Inferior parietal cortex (tissue), 1 donor: Measurements from ENCODE around the gene DHX38.
A peak's percentile ranks its signal among the peaks of the same experiment; 100 is the strongest.

Source experiments
- DNase-seq: peaks from one replicate; pipeline ENCODE4 v3.0.0-alpha.2; 2016; ENCODE audit errors: extremely low spot score

DHX38 gene

DNA sequence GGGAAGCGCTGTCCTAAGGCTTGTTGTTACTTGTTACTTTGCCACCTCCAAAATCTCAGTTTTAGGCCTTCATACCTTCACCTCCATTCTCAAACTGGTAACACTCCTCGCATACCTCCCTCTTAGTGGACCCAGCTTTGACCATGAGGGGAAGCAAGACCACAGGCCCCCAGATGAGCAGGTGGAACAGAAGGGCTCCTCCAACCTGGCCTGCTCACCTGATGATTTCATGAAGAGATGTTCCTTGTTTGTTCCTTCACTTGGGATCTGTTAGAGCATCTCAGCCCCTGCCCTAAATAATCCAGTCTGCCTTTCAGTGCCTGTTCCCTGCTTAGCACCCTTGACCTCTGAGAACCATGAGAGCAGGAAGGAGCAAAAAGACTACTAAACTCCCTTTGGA lies 28.7 kb downstream of the DHX38 start:
- no peak for DNase-seq

DNA sequence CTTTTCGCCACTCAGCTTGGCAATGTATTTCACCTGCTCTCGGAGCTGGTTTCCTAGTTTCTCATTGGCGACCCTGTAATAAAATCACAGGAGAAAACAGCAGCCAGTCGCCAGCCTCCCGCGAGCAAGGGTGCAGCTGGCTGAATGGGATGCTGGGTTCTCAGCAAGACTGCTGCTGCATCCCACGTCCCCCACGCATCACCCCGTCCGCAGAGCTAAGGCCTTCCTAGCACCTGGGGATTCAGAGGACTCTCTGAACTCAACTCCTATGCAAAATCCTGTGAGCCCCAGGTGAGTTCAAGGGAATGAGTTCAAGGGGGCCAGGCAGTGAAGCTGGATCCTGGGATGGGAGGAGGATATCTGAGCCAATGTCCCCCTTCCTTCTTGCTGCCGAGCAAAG lies 29.3 kb downstream of the DHX38 start:
- DNase-seq, result no peak

DNA sequence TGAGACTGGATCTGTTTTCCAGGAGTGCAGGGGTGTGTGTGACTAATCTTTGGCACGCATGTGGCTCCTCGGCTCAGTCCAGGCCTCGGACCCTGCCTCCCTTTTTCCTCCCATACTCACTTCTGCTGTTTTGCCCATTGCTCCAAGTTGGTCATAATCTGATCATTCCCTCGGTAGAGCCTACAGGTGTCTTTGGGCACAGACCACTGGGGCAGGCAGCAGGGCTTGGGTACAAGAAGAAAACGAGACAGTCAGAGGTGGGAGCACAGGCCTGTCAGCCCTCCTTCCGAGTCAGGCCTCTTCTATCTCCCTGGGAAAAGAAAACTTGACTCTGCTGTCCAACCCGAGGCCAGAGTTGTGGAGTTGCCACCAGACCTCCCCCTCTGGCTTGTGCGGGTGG lies 29.8 kb downstream of the DHX38 start:
- DNase-seq, result no peak

DNA sequence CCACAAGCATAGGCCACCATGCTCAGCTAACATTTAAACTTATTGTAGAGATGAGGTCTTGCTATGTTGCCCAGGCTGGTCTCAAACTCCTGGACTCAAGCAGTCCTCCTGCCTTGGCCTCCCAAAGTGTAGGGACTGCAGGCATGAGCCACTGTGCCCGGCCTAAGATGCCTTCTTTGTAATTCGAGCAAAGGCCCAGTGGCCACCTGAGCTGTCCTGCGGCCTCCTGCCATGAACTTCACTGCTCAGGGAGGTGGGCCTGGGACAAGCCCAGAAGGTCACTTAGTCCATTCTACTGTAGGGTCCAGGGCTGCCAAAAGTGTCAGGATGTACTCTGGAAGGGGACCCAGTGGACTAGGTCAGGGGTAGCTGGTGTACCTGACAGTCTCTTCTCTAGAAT lies 30.5 kb downstream of the DHX38 start:
- no peak for DNase-seq

DNA sequence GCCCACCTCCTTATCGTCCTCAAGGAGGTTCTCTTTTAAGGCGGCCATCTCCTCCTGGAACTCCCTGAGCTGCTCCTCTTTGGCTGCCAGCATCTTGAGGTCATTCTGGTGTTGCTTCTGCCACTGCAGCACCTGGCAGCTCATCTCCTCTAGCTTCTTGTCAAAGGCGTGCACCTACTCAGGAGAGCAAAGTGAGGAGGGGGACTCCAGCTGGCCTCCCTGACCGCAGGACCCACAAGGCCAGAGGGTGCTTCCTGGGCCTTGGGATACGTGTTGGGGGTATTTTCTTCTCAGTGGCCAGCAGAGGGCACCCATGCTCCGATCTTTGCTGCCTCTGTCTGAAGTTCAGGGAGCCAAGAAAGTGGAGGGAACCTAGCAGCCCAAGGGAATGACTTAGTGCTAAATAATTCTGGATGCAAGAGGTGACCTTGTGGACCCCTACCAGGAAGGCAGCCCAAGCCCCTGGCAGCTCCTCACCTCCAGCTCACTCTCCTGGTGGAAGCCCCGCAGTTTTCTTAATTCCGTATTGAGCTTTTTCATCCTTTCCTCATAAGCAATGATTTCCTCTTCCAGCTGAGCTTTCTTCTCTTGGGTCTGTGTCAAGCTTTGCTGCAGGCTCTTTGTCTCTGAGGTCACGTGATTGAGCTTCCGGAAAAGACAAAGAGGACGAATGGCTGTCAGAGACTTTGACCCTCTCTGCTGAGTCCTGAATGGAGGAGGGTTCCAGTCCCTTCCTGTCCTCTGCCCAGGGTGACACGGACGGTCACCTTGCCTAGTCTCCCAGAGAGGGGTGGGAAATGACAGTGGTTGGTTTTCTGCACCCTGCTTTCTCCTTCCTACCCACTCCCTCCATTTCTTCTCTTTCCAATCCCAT lies 31.4 kb downstream of the DHX38 start:
- peak; percentile 85 for DNase-seq

DNA sequence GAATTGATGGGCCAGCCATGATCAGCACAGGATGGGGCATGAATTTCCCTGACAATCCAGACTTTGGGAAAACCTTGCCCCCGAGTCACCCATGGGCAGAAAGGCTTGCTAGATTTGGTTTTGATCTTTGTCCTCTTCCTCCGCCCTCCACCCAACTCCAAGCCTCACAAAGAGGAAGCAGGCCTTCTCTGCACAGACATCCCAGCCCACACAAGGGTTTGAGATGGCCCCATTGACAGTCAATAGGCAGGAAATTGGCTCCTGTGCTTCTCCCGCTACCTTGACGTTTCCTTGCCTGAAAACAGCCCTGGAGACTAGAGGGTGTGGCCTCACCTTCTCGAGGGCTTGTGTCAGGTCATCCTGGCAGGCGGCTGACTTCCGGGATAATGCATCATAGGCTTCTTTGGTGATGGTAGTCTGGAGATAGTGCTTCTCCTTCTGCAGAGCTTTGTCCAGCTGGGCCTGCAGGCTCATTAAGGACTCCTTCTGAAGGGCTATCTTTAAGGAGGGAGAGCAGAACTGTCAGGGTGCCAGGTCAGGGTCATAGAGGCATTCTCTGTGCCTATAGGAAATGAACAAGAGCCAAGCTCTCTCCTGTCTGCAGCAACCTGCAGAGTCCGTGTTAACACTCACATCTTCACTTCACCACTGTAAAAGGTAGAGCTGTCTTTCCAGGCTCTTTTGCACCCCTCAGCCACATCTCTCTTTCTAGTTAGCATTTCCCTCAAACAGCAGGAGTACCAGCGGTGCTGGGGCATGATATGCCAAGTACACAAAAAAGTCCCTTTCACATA lies 32.2 kb downstream of the DHX38 start:
- no peak for DNase-seq

DNA sequence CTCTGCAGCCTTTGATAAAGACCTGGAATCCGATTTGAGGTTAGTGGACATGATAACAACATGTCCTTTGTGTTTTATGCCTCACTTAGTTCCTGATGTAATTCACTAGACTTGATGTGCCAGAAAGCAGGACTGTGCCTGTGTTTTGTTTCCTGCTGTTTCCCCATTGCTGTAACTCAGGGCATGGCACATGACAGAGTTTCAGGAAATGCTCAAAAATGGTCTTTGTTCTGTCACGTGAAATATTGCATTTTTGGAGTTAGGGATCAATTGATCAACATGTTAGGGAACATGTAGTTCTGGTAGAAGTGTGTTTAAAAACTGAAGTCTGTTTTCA lies 32.8 kb downstream of the DHX38 start:
- no peak for DNase-seq

DNA sequence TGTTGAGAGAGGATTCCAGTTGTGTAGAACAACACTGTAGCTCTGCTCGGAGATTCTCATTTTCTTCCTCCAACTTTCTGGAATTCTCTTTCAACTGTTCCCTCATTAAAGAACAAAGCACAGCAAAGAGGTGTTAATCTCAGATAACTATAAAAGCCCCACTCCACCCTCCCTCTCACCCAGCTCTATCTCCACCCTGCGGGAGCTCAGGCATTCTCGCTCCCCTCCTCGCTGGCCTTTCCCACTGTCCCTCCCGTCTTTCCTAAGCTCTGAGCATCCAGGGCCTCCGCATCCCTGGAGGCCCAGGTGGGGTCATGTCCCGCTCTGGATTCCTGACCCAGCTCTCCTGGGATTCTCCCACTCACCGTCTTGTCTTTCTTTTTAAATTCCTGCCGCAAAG lies 35.1 kb downstream of the DHX38 start:
- no peak for DNase-seq

DNA sequence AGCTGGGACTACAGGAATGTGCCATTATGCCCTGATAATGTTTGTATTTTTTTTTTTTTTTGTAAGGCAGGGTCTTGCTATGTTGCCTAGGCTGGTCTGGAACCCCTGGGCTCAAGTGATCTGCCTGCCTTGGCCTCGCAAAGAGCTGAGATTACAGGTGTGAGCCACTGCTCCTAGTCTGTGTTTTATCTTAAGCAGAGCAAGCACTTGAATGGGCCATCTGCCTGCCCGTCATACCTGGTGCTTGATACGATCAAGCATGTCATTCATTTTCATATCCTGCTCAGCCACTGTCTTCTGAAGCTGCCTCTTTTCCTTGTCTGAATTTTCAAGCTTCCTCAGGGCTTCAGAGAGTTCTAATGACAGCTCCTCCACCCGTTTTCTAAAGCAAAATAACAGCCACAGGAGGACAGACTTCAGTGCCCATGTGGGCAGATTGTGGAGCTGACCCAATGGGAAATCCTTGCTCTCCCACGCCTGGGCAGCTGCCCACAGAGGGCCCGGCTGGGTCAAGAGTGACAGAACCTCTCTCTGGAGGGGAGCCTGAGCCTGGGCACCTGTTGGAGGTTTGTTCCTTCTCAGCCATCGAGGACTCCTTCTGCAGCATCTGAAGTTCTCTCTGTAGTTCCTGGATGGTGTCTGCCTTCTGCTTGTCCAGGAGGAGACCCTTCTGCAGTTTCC lies 36.5 kb downstream of the DHX38 start:
- no peak for DNase-seq

DNA sequence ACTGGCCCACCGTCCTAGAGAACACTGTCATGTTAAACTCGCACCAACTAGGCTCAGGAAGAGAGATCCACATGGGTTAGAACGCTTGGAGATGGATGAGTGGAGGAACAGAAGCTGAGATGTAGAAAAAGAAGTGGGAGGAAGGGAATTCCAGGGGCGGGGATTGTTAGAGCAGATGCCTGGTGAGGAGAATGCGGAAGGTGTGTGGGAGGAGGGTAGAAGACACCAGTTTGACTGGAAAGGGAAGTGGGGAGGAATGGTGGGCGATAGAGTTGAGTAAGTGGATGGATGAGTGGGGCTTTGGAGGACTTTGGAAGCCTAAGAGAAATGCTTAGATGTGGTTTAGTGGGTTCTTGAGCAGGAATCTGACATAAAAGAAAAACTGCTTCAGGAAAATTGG lies 37.4 kb downstream of the DHX38 start:
- no peak for DNase-seq

DNA sequence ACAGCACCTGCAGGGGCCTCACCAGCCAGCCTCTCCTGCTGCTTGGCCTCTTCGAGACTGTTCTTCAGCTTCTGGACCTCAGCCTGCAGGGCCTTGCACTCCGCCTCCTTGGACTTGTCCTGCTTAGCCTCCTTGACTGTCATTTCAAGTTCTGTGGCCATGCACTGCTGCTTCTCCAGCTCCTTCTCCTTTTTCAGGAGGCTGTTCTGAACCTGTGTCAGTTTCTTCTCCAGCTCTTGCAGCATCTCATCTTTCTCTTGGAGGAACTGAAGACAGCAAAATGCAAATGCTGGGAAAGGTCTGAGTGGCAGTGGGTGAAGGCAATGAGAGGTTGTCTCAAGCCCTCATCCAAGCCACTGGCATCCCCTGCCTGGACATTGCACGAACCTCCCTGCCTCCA lies 39.1 kb downstream of the DHX38 start:
- no peak for DNase-seq

DNA sequence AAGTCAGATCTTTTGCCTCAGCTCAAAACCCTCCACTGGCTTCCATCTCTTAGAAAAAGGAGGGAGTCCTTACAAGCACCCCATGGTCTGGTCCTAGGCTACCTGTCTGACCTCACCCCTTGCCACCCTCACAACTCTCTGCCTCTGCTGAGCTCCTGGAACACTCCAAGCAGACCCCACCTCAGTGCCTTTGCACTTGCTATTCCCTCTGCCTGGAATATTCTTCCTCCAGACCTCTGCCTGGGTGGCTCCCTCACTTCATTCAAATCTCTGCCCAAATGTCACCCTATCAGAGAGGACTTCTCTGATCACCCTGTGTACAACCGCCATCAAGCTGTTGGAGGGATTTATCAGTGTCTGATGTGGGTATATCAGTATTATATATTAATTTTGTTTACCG lies 40.9 kb downstream of the DHX38 start:
- DNase-seq, result no peak

DNA sequence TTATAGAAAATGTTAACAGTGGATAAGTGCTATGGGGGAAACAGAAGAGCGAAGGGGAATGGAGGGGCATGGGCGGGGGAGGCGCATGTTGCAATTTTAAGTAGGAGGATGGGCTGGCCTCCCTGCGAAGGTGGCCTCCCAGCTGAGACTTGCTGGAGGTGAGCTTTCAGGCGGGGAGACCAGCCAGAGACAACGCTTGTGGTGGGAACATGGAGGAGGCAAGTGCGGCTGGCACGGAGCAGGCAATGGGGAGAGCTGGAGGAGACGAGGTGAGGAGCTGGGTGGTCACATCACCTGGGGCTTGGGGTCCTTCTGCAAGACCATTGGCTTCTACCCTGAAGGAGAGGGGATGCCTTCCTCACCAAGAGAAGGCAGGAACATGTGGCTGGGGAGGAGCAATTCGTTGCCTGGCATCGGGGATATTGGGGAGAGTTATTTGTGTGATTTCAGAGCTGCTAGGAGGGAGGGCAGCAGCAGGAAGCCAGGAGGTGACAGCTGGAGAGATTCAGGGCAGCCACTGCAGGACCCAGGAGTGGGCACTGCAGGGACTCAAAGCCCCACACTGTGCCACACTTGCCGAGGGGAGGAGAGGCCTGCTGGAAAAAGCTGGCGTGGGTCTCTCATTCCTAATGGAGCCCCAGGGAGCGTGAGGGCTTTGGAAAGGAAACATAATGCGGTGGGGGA lies 43.9 kb downstream of the DHX38 start:
- DNase-seq, result no peak

DNA sequence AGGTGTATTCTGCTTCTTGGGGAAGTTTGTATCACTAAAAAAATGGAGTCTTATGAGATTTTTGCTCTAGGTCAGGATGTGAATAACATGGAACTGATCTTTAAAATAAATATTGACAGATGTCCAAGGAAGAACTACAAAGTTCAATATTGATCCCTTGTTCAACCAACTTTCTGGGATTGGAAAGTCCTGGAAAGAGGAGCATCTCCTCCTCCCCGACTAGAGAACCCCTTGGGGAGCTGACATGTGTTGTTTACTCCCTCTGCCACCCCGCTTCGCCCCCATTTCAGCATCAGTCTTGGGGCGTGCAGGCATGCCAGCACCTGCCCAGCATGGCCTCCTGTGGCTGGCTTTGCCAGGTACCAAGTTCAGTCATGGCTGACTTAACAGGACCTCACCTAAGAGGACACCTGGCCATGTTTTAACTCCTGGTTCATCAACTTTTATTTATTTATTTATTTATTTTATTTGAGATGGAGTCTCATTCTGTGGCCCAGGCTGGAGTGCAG lies 44.5 kb downstream of the DHX38 start:
- DNase-seq, result no peak

DNA sequence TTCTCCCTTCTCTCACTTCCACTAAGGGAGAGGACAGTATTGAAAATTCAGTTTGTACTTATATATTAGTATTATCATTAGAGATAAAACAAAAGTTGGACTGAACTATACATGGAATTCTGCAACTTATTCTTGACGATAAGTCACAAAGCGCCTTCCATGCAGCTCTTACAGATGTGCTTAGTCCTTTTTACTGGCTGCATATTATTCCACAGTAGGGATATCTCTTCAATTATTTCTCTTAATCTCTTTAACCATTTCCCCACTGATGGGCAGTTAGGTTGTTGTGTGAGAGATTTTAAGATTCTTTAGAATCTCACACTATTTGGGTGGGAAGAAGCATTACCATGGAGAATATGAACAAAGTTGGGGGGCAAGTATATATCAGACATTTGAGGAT lies 46.3 kb downstream of the DHX38 start:
- DNase-seq, result no peak

DNA sequence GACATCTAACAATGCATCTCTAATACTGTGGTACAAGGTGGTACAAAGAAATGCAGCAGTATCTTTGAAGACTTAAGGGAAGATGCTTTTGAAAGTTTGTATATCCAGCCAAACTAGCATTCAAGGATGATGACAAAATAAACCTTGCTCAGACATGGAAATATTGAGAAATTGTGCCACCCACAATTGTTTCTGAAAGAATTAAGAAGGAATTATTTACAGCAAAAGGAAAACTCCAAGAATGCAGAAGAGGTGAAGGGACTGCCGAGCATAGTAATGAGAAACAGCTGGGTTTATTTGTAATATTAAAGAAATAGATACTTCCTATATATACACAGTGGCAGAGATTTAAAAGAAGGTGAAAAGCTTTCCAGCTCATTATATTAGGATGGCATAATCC lies 48.8 kb downstream of the DHX38 start:
- DNase-seq, result no peak

DNA sequence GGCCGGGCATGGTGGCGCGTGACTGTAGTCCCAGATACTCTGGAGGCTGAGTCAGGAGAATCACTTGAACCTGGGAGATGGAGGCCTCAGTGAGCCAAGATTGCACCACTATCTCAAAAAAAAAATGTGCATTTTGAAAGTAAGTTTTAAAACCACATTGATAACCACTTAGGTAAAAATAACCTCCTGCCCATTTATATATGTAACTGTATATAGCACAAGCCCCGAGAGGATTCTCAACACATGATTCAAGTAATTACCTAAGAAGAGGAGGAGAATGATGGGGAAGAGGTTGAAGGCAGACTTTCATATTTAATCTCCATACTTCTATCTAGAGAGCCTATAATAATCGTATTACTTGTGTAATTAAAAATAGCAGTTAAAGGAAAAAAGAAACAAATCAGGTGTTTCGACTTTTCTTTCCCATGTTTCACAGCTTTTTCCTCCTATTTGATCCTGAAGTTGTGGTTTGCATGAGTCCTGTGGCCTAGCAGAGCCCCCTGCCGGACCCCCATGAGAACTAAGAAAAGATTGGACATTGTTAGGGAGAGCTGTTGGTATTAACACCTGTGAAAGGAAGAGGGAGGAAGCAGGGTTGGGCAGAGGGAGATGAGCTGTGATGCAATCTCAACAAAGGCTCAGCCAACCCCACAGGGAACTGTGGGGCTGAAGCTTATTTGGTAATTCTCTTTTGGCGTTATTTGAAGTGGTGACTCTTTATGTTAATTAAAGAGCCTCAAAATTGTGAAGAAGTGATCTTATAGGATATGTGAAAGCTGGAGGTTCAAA lies 56.2 kb downstream of the DHX38 start:
- DNase-seq, result no peak

DNA sequence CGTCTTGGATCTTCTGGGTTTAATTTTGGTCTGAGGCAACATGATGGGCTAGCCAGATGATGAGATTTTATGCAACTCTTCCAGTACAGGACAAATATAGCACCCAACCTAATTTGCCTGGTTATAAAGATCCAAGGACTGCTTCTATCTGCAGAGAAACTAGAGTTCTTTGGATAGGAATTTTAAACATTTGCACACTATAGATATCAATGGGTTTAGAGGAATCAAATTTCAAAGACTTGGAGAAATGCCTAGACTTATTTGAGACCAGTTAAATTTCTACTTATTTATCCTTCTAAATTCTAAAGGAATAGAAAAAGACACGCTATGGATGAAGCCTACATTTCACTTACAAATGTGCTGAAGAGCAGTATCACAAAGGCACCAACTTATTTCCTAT lies 65.7 kb downstream of the DHX38 start:
- DNase-seq, result no peak

DNA sequence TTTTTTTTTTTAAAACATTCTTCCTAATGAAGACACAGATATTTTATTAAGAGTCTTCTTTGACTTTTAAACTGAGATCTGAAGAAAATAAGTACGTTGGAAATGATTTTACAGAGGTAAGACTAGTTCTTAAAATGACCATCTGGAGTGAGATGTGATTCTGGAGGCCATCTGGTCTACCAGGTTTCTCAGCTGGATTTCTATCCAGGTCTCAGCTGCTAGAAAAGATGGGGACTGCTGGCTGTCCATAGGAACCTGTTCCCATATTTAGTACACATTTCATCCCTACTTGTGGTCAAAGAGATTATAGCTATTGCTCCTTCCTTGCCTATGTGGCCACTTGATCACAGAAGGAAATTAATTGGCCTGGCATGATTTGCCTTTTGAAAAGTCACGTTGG lies 66.2 kb downstream of the DHX38 start:
- no peak for DNase-seq

DNA sequence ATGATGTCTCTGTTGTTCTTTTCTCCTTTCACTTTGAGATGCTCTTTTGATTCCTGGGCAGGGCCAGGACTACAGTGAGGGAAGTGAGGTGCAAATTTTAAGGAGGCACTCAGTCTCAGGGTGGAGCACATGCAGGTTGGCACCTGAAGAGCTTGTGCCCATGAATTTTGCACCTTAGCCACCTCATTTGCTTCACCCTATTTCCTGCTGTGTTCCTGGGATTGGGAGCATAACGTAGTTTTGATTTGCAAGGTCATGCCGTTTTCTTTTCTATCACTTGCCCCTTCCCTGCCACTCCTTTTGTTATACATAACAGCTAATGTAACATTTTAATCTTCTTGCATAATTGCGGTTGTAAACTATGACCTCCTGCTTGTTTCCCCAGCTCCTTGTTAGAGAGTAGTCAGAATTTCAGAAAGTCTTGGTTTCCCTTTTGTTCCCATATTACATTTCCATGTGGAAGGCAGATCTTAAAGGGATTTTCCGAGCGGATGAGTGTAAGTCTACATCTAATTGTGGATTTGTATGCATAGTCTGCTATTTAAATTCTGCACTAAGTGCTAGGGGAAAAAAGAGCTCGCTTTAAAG lies 68.6 kb downstream of the DHX38 start:
- no peak for DNase-seq
